Immature natural killer cell (primary cell): ENCODE measurements around the gene PKMYT1. TPM values are rescaled to one million over a fixed set of nuclear protein-coding genes. Genes with fewer than 3 reads are reported as not detected.

Source experiments
- DNase-seq, 3 donors: peaks; one replicate each; pipeline ENCODE4 v3.0.0; 2022; ENCODE audit warnings: mixed read lengths in 1 of 3
- H3K27ac Mint-ChIP-seq, 6 donors: one replicate each; pipeline ENCODE4 v1.8.0; 2020; ENCODE audit warnings: mixed read lengths in 6 of 6, mild to moderate bottlenecking in 5 of 6, inconsistent platforms in 4 of 6, moderate library complexity in 3 of 6
- H3K27me3 Mint-ChIP-seq, 3 donors: one replicate each; pipeline ENCODE4 v1.8.0; 2020 to 2021; ENCODE audit warnings: low read depth in 3 of 3, mild to moderate bottlenecking in 3 of 3, mixed read lengths in 3 of 3, moderate library complexity in 3 of 3, inconsistent platforms in 1 of 3
- H3K36me3 Mint-ChIP-seq, 3 donors: one replicate each; pipeline ENCODE4 v1.8.0; 2020; ENCODE audit warnings: mixed read lengths in 3 of 3, inconsistent platforms in 2 of 3, mild to moderate bottlenecking in 2 of 3
- H3K4me1 Mint-ChIP-seq, 2 donors: one replicate each; pipeline ENCODE4 v1.8.0; 2020; ENCODE audit warnings: inconsistent platforms in 2 of 2, mild to moderate bottlenecking in 2 of 2, mixed read lengths in 2 of 2, moderate library complexity in 1 of 2
- H3K4me3 Mint-ChIP-seq, 5 donors: one replicate each; pipeline ENCODE4 v1.8.0; 2020; ENCODE audit warnings: mild to moderate bottlenecking in 5 of 5, mixed read lengths in 5 of 5, inconsistent platforms in 3 of 5, moderate library complexity in 3 of 5
- H3K9me3 Mint-ChIP-seq, 6 donors: one replicate each; pipeline ENCODE4 v1.8.0; 2020; ENCODE audit warnings: mild to moderate bottlenecking in 6 of 6, mixed read lengths in 6 of 6, inconsistent platforms in 4 of 6, moderate library complexity in 3 of 6
- polyA plus RNA-seq, 3 donors: library from polyadenylated mRNA; unstranded; fragments of 300-500 nt; fragmentation: Illumina TruSeq; gene quantifications; one replicate each; pipeline ENCODE4 v1.2.3, GENCODE V29; 2021

The PKMYT1 gene
- polyA plus RNA-seq, 3 donors from 2014 or later, result 3.2 to 4.3 TPM; not detected in 1

DNA sequence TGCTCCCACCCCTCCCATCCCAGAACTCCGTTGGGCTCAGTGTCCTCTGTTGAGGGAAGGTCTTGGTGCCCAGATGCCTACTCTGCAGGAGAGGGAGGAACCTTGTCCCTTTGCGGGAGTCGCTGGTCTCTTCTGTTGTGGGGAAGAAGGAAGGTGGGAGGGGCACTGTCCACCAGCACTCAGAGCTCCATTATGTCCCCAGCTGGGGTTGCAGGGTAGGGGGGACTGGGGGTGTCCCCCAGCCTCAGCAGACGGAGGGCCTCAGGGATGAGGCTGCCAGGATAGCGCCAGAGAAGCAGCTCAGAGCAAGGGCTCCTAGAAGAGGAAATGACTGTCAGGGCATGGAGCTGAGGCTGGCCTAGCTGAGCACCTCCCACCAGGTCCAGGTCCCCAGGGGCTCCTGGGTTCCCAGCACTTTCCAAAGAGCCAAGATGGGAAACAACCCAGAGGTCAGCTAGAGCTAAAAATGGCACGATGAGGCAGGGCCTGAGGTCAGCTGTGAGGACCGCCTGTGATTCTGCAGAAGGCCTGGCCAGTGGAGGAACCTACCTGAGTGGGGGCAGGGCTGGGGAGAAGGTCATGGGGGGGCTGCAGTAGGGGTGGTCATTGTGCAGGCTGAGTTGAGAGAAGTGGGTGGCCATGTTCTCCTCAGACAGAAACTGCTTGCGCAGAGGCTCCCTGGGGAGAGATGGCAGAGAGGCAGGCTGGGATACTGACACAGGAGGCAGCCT is 42.6 kb upstream of the PKMYT1 start:
- Mint-ChIP-seq H3K27me3 (peaks cover 2 to 13% (median 8%) of the 10 kb centered on the region in 3 donors), H3K9me3 (no peaks in the 10 kb centered on the region), H3K4me1 (peaks cover 43 to 45% of the 10 kb centered on the region in 2 donors), H3K27ac (peak overlapping the region; percentile 79 to 96 (median 83)), H3K4me3 (peak overlapping the region; percentile 86 to 94 (median 90)), H3K36me3 (peaks cover 3 to 15% (median 4%) of the 10 kb centered on the region in 3 donors)
- DNase-seq, result no peak

GRCh38 chr16:3022208-3022683 is 42.0 kb upstream of the PKMYT1 start:
- Mint-ChIP-seq H3K27ac (peak overlapping the region; percentile 78 to 96 (median 82)), H3K4me3 (peak overlapping the region; percentile 86 to 94 (median 90)), H3K27me3 (peaks cover 2 to 13% (median 8%) of the 10 kb centered on the region in 3 donors), H3K36me3 (peaks cover 3 to 15% (median 4%) of the 10 kb centered on the region in 3 donors), H3K9me3 (no peaks in the 10 kb centered on the region), H3K4me1 (peaks cover 43 to 45% of the 10 kb centered on the region in 2 donors)
- DNase-seq, result peak; percentile 58 to 64 (median 61)

GRCh38 chr16:3021449-3022207 is 41.4 kb upstream of the PKMYT1 start:
- no peaks in the 10 kb centered on the region for H3K9me3 Mint-ChIP-seq
- H3K36me3 Mint-ChIP-seq, result peaks cover 3 to 10% (median 4%) of the 10 kb centered on the region in 3 donors
- peak overlapping the region; percentile 87 to 94 (median 90) for H3K4me3 Mint-ChIP-seq
- peak overlapping the region; percentile 57 to 96 (median 86) for H3K27ac Mint-ChIP-seq
- H3K27me3 Mint-ChIP-seq, result peaks cover 6 to 13% (median 12%) of the 10 kb centered on the region in 3 donors
- peak; percentile 68 to 75 (median 73) for DNase-seq
- peaks cover 43 to 45% of the 10 kb centered on the region in 2 donors for H3K4me1 Mint-ChIP-seq

- no peaks in the 10 kb centered on the region for H3K9me3 Mint-ChIP-seq
- peak in 2 of 3 donors; percentile 42 to 57 for DNase-seq
- peak overlapping the region; percentile 66 to 96 (median 86) for H3K27ac Mint-ChIP-seq
- H3K4me1 Mint-ChIP-seq, result peaks cover 43 to 45% of the 10 kb centered on the region in 2 donors
- H3K36me3 Mint-ChIP-seq, result peaks cover 0 to 3% (median 3%) of the 10 kb centered on the region in 3 donors
- peaks cover 8 to 17% (median 12%) of the 10 kb centered on the region in 3 donors for H3K27me3 Mint-ChIP-seq
- peak overlapping the region; percentile 90 to 94 (median 93) for H3K4me3 Mint-ChIP-seq
Measured at GRCh38 chr16:3020604-3021448, 40.6 kb upstream of the PKMYT1 start.

DNA sequence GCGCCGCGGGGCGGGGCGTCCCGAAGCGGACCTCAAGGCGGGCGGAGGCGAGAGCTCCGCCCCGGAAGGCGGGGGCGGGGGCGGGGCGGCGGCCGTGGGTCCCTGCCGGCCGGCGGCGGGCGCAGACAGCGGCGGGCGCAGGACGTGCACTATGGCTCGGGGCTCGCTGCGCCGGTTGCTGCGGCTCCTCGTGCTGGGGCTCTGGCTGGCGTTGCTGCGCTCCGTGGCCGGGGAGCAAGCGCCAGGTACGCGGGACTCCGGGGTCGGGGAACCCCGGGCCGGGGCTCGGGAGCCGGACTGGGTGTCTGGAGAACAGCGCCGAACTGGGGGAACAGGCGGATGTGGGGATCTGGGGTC is 40.0 kb upstream of the PKMYT1 start, which contains the start of gene TNFRSF12A:
TNFRSF12A (plus strand) TSS at position 122 of the 357 bp plus-strand sequence; CDS start at position 152, 30 bp downstream.
- peak within 1 kb of the TSS; percentile 66 to 96 (median 88) for H3K27ac Mint-ChIP-seq
- peaks cover 8 to 17% (median 12%) of the 10 kb centered on the region in 3 donors for H3K27me3 Mint-ChIP-seq
- H3K4me3 Mint-ChIP-seq, result peak within 1 kb of the TSS; percentile 90 to 94 (median 93)
- H3K4me1 Mint-ChIP-seq, result peaks cover 43 to 45% of the 10 kb centered on the region in 2 donors
- peaks cover 0 to 3% (median 3%) of the 10 kb centered on the region in 3 donors for H3K36me3 Mint-ChIP-seq
- peak; percentile 72 to 79 (median 76) for DNase-seq
- H3K9me3 Mint-ChIP-seq, result no peaks in the 10 kb centered on the region

GRCh38 chr16:3019594-3020246 is 39.5 kb upstream of the PKMYT1 start:
- DNase-seq, result no peak
- H3K4me3 Mint-ChIP-seq, result peak overlapping the region; percentile 85 to 93 (median 90)

DNA sequence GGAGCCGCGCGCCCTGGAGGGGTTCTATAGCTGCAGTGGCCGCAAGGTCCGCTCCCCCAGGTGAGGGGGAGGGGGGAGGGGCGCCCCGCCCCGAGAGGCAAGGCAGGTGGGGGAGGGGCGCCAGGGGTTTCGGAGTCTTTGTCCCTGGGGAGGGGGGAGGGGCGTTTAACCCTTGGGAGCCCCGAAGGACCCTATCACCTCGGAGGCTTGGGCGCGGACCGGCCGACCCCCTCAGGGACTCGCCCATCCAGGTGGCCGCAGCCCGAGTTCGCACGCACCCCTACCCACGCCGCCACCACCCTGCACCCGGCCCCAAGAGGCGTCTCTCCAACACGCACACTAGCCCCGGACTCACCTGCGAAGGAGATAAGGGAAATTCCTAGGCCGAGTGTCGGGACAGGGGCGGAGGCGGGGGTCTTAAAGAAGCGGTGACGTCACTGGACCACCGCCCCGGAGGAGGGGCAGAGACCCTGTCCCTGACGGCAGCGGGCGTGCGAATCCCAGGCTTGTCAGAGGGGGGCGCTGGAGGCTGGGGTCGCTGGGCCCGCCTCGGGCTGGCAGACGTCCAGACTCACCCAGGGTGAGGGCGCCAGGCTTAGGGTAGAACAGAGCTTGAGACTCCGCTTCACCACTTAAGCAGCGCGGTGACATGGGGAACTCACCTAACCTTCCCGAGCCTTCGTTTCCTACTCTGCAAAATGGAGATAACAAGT is 37.7 kb upstream of the PKMYT1 start, which contains the start of gene CLDN6:
CLDN6 (minus strand) TSS at position 390 of the 713 bp plus-strand sequence. CDS start 2,162 bp downstream, outside the sequence.
- H3K27ac Mint-ChIP-seq, result no peak within 1 kb of the TSS
- no peak for DNase-seq
- H3K4me3 Mint-ChIP-seq, result peak within 1 kb of the TSS in 1 of 5 donors; percentile 25
- H3K9me3 Mint-ChIP-seq, result no peaks in the 10 kb centered on the region
- H3K27me3 Mint-ChIP-seq, result peaks cover 6 to 16% (median 13%) of the 10 kb centered on the region in 3 donors
- peaks cover 30% of the 10 kb centered on the region in 2 donors for H3K4me1 Mint-ChIP-seq
- no peaks in the 10 kb centered on the region for H3K36me3 Mint-ChIP-seq

More at GRCh38 chr16:3019594-3020246, 39.5 kb upstream of the PKMYT1 start:
- Mint-ChIP-seq H3K27ac (peak overlapping the region; percentile 17 to 86 (median 80)), H3K27me3 (peaks cover 8 to 17% (median 12%) of the 10 kb centered on the region in 3 donors), H3K36me3 (peaks cover 0 to 3% (median 3%) of the 10 kb centered on the region in 3 donors), H3K9me3 (no peaks in the 10 kb centered on the region), H3K4me1 (peaks cover 43 to 45% of the 10 kb centered on the region in 2 donors)

DNA sequence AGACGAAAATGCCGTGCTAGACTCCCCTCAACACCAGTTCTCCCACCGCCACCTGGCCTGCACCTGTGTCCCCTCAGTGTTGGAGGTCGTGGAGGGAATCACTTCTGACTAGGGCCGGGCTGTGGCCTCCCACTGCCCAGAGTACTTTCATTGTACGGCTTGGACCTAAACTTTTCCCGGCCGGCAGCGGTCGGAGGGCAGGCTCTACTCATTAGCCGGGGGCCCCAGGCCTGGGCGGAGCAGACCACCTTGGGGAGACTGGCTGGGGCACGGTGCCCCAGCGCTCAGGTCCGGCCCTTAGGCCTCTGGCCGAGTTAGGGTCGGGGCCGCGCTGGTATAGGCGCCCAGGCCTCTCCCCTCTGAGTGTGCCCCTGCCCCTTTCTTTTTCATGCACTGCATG is 37.1 kb upstream of the PKMYT1 start:
- Mint-ChIP-seq H3K27me3 (peaks cover 6 to 16% (median 13%) of the 10 kb centered on the region in 3 donors), H3K4me1 (peaks cover 24% of the 10 kb centered on the region in 2 donors), H3K27ac (no peak overlapping the region), H3K36me3 (no peaks in the 10 kb centered on the region), H3K4me3 (no peak overlapping the region), H3K9me3 (no peaks in the 10 kb centered on the region)
- DNase-seq, result no peak

- peaks cover 9 to 11% (median 10%) of the 10 kb centered on the region in 3 donors for H3K27me3 Mint-ChIP-seq
Measured at GRCh38 chr16:3015865-3016521, 35.7 kb upstream of the PKMYT1 start.

DNA sequence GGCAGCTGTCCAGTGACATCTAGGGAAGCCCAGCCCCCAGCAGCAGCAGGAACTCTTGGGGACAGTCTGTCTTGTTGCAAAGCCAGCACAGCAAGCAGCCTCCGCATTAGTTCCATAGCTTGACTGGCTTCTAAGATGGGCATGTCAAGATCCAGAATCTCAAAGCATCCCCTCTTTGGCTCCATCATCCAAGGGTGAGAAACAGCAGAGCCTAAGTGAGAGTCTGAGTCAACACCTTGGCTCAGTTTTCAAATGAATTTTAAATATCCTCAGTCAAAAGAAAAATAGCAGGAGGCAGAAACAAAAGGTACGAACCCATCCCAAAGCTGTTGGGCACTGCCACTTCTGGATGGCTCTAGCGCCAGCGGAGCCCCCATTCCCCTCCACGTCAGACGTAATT is 34.7 kb upstream of the PKMYT1 start:
- no peaks in the 10 kb centered on the region for H3K36me3 Mint-ChIP-seq
- DNase-seq, result no peak
- no peaks in the 10 kb centered on the region for H3K9me3 Mint-ChIP-seq
- H3K4me1 Mint-ChIP-seq, result peaks cover 3 to 6% of the 10 kb centered on the region in 2 donors
- H3K4me3 Mint-ChIP-seq, result no peak overlapping the region
- no peak overlapping the region for H3K27ac Mint-ChIP-seq
- peaks cover 8 to 10% (median 10%) of the 10 kb centered on the region in 3 donors for H3K27me3 Mint-ChIP-seq

More at GRCh38 chr16:3015865-3016521, 35.7 kb upstream of the PKMYT1 start:
- Mint-ChIP-seq H3K27ac (no peak overlapping the region), H3K36me3 (no peaks in the 10 kb centered on the region), H3K4me3 (no peak overlapping the region), H3K4me1 (peaks cover 11% of the 10 kb centered on the region in 2 donors), H3K9me3 (no peaks in the 10 kb centered on the region)
- DNase-seq, result no peak

GRCh38 chr16:3013998-3014690 is 33.9 kb upstream of the PKMYT1 start:
- H3K27ac Mint-ChIP-seq, result no peak overlapping the region
- DNase-seq, result no peak

More at GRCh38 chr16:3013998-3014690, 33.9 kb upstream of the PKMYT1 start:
- no peak overlapping the region for H3K4me3 Mint-ChIP-seq
- H3K4me1 Mint-ChIP-seq, result peaks cover 0 to 1% of the 10 kb centered on the region in 2 donors
- H3K9me3 Mint-ChIP-seq, result no peaks in the 10 kb centered on the region
- no peaks in the 10 kb centered on the region for H3K36me3 Mint-ChIP-seq
- H3K27me3 Mint-ChIP-seq, result peaks cover 6 to 10% (median 9%) of the 10 kb centered on the region in 3 donors
